SJCRH30 (cell line): ENCODE measurements around the gene CPAMD8. TPM values are rescaled to one million over a fixed set of nuclear protein-coding genes. Genes with fewer than 3 reads are reported as not detected.
"Not testable (repeated sequence)": the region's sequence is repeated elsewhere in the genome, so short reads cannot be mapped to it uniquely, and the experiment has no call there.

Source experiments
- DNase-seq, 2 experiments: peaks; one replicate each; pipeline ENCODE4 v3.0.0-alpha.2; 2015 to 2020
- H3K27ac ChIP-seq: fragments of 250-450 bp; sonication (Bioruptor Pico); 2 replicates; pipeline ENCODE4 v1.5.1; 2020; ENCODE audit warnings: mild to moderate bottlenecking, moderate library complexity
- H3K27me3 ChIP-seq: fragments of 250-450 bp; sonication (Bioruptor Pico); 2 replicates; pipeline ENCODE4 v1.5.1; 2020; ENCODE audit warnings: mild to moderate bottlenecking, moderate library complexity
- H3K36me3 ChIP-seq: fragments of 250-450 bp; sonication (Bioruptor Pico); 2 replicates; pipeline ENCODE4 v1.5.1; 2020; ENCODE audit warnings: mild to moderate bottlenecking, moderate library complexity
- H3K4me1 ChIP-seq: fragments of 250-450 bp; sonication (Bioruptor Pico); 2 replicates; pipeline ENCODE4 v1.5.1; 2020; ENCODE audit warnings: mild to moderate bottlenecking, moderate library complexity
- H3K4me3 ChIP-seq: fragments of 250-450 bp; sonication (Bioruptor Pico); 2 replicates; pipeline ENCODE4 v1.5.1; 2020; ENCODE audit warnings: mild to moderate bottlenecking, moderate library complexity
- H3K9me3 ChIP-seq: fragments of 250-450 bp; sonication (Bioruptor Pico); replicated peaks from 2 replicates; pipeline ENCODE4 v1.5.1; 2020; ENCODE audit warnings: mild to moderate bottlenecking, moderate library complexity
- total RNA-seq: library from RNA; depleted of rRNA; stranded (reverse); fragments of >200 nt; shearing (Covaris generic); gene quantifications from 2 replicates; pipeline ENCODE4 v1.2.3, GENCODE V29; 2014

CPAMD8 gene
- total RNA-seq, 1 experiment from 2014 or later: 0.34 TPM

- DNase-seq: no peak
- Histone ChIP-seq H3K27me3 (no peaks in the 10 kb centered on the region), H3K4me3 (no peak overlapping the region), H3K36me3 (peaks cover 3% of the 10 kb centered on the region), H3K4me1 (peaks cover 3% of the 10 kb centered on the region; the same call in 1 of the 2 replicates), H3K9me3 (peaks cover 8% of the 10 kb centered on the region; the same call in 1 of the 2 replicates), H3K27ac (no peak overlapping the region)
These were observed 141.4 kb downstream of the CPAMD8 start for GRCh38 chr19:16885166-16885565.

GRCh38 chr19:16883522-16883921 lies 143.1 kb downstream of the CPAMD8 start:
- Histone ChIP-seq H3K4me1 (no peaks in the 10 kb centered on the region; the same call in 1 of the 2 replicates), H3K9me3 (peaks cover 8% of the 10 kb centered on the region; the same call in 1 of the 2 replicates), H3K27me3 (no peaks in the 10 kb centered on the region), H3K27ac (no peak overlapping the region), H3K4me3 (no peak overlapping the region), H3K36me3 (peaks cover 19% of the 10 kb centered on the region)
- DNase-seq: no peak

- peaks cover 8% of the 10 kb centered on the region; the same call in 1 of the 2 replicates for H3K9me3 ChIP-seq
These were observed 144.5 kb downstream of the CPAMD8 start for GRCh38 chr19:16882146-16882545.

GRCh38 chr19:16880884-16881554 lies 145.6 kb downstream of the CPAMD8 start:
- Histone ChIP-seq H3K4me3 (no peak overlapping the region), H3K9me3 (peaks cover 8% of the 10 kb centered on the region; the same call in 1 of the 2 replicates), H3K27ac (no peak overlapping the region), H3K36me3 (peaks cover 44% of the 10 kb centered on the region), H3K27me3 (no peaks in the 10 kb centered on the region), H3K4me1 (no peaks in the 10 kb centered on the region)
- DNase-seq: no peak

More at GRCh38 chr19:16882146-16882545, 144.5 kb downstream of the CPAMD8 start:
- Histone ChIP-seq H3K27ac (no peak overlapping the region), H3K36me3 (peaks cover 33% of the 10 kb centered on the region), H3K27me3 (no peaks in the 10 kb centered on the region), H3K4me3 (no peak overlapping the region), H3K4me1 (no peaks in the 10 kb centered on the region)
- no peak for DNase-seq

GRCh38 chr19:16878181-16878965 lies 148.2 kb downstream of the CPAMD8 start:
- no peaks in the 10 kb centered on the region for H3K27me3 ChIP-seq
- DNase-seq: no peak
- H3K27ac ChIP-seq: no peak overlapping the region
- peaks cover 47% of the 10 kb centered on the region for H3K36me3 ChIP-seq
- peaks cover 8% of the 10 kb centered on the region; the same call in 1 of the 2 replicates for H3K9me3 ChIP-seq
- no peaks in the 10 kb centered on the region for H3K4me1 ChIP-seq
- H3K4me3 ChIP-seq: no peak overlapping the region

GRCh38 chr19:16877581-16877980 lies 149.0 kb downstream of the CPAMD8 start:
- Histone ChIP-seq H3K4me3 (no peak overlapping the region), H3K27me3 (no peaks in the 10 kb centered on the region), H3K36me3 (peaks cover 52% of the 10 kb centered on the region), H3K4me1 (no peaks in the 10 kb centered on the region), H3K27ac (no peak overlapping the region), H3K9me3 (peaks cover 8% of the 10 kb centered on the region; the same call in 1 of the 2 replicates)
- no peak for DNase-seq

- H3K4me3 ChIP-seq: no peak overlapping the region
- H3K27me3 ChIP-seq: no peaks in the 10 kb centered on the region
- H3K27ac ChIP-seq: no peak overlapping the region
- DNase-seq: no peak
- H3K4me1 ChIP-seq: no peaks in the 10 kb centered on the region
- H3K9me3 ChIP-seq: peaks cover 4% of the 10 kb centered on the region; the same call in 1 of the 2 replicates
- H3K36me3 ChIP-seq: peaks cover 55% of the 10 kb centered on the region
These were observed 149.7 kb downstream of the CPAMD8 start for GRCh38 chr19:16876904-16877361.

- DNase-seq: no peak
- no peak overlapping the region for H3K27ac ChIP-seq
- peaks cover 64% of the 10 kb centered on the region for H3K36me3 ChIP-seq
- no peaks in the 10 kb centered on the region for H3K27me3 ChIP-seq
- H3K4me1 ChIP-seq: no peaks in the 10 kb centered on the region
- no peak overlapping the region for H3K4me3 ChIP-seq
- no peaks in the 10 kb centered on the region for H3K9me3 ChIP-seq
These were observed 150.7 kb downstream of the CPAMD8 start for GRCh38 chr19:16875584-16876555.

- not testable (repeated sequence) for H3K27me3 ChIP-seq, H3K27ac ChIP-seq, H3K4me1 ChIP-seq, H3K4me3 ChIP-seq, H3K9me3 ChIP-seq, DNase-seq
- peaks cover 62% of the 10 kb centered on the region for H3K36me3 ChIP-seq
These were observed 151.7 kb downstream of the CPAMD8 start for GRCh38 chr19:16874978-16875299.

GRCh38 chr19:16874250-16874977 lies 152.2 kb downstream of the CPAMD8 start:
- Histone ChIP-seq H3K4me1 (no peaks in the 10 kb centered on the region), H3K27me3 (no peaks in the 10 kb centered on the region), H3K4me3 (no peak overlapping the region), H3K36me3 (peaks cover 57% of the 10 kb centered on the region), H3K27ac (no peak overlapping the region), H3K9me3 (no peaks in the 10 kb centered on the region)
- DNase-seq: no peak

- Histone ChIP-seq H3K4me1 (no peaks in the 10 kb centered on the region), H3K27me3 (no peaks in the 10 kb centered on the region), H3K4me3 (no peak overlapping the region), H3K27ac (no peak overlapping the region), H3K9me3 (no peaks in the 10 kb centered on the region), H3K36me3 (peaks cover 49% of the 10 kb centered on the region)
- no peak for DNase-seq
These were observed 153.0 kb downstream of the CPAMD8 start for GRCh38 chr19:16873594-16873993.

GRCh38 chr19:16872728-16873127 lies 153.9 kb downstream of the CPAMD8 start:
- DNase-seq: no peak
- Histone ChIP-seq H3K27me3 (no peaks in the 10 kb centered on the region), H3K4me3 (no peak overlapping the region), H3K27ac (no peak overlapping the region), H3K9me3 (no peaks in the 10 kb centered on the region), H3K36me3 (peaks cover 43% of the 10 kb centered on the region), H3K4me1 (no peaks in the 10 kb centered on the region)

- DNase-seq: no peak
- H3K4me3 ChIP-seq: no peak overlapping the region
- no peak overlapping the region for H3K27ac ChIP-seq
- peaks cover 40% of the 10 kb centered on the region for H3K36me3 ChIP-seq
- no peaks in the 10 kb centered on the region for H3K9me3 ChIP-seq
- H3K27me3 ChIP-seq: no peaks in the 10 kb centered on the region
- no peaks in the 10 kb centered on the region for H3K4me1 ChIP-seq
These were observed 154.7 kb downstream of the CPAMD8 start for GRCh38 chr19:16871871-16872270.
